IPS-20b (cell line): ENCODE data around the gene MTCL1.

Experiments
- H3K27ac ChIP-seq: one replicate; pipeline ENCODE4 v1.5.1; 2013; ENCODE audit warnings: low read length
- H3K27me3 ChIP-seq: 2 replicates; pipeline ENCODE4 v1.6.1; 2013; ENCODE audit warnings: mild to moderate bottlenecking, low read length, inconsistent platforms; ENCODE audit not compliant: insufficient read depth
- H3K36me3 ChIP-seq: 2 replicates; pipeline ENCODE4 v1.6.1; 2013; ENCODE audit warnings: low read depth, mild to moderate bottlenecking, inconsistent platforms, low read length, moderate library complexity; ENCODE audit not compliant: insufficient read depth
- H3K4me1 ChIP-seq: 2 replicates; pipeline ENCODE4 v1.6.1; 2013; ENCODE audit warnings: mild to moderate bottlenecking, control low read depth, inconsistent platforms, low read length, moderate library complexity; ENCODE audit not compliant: insufficient read depth
- H3K4me3 ChIP-seq: 2 replicates; pipeline ENCODE4 v1.5.1; 2013; ENCODE audit warnings: mild to moderate bottlenecking, low read length, inconsistent platforms
- H3K9ac ChIP-seq: 2 replicates; pipeline ENCODE4 v1.6.1; 2013; ENCODE audit warnings: low read depth, mild to moderate bottlenecking, inconsistent platforms, low read length, moderate library complexity
- H3K9me3 ChIP-seq: 2 replicates; pipeline ENCODE4 v1.6.1; 2013; ENCODE audit warnings: mild to moderate bottlenecking, low read depth, low read length, inconsistent platforms; ENCODE audit not compliant: insufficient read depth

MTCL1 gene

GRCh38 chr18:8854550-8854949 is 149.2 kb downstream of the MTCL1 start:
- Histone ChIP-seq H3K9me3 (no peaks in the 10 kb centered on the region), H3K36me3 (no peaks in the 10 kb centered on the region), H3K27me3 (no peaks in the 10 kb centered on the region), H3K27ac (no peak overlapping the region), H3K4me3 (no peak overlapping the region), H3K4me1 (peaks cover 10% of the 10 kb centered on the region; the same call in 1 of the 2 replicates), H3K9ac (no peak overlapping the region)

- Histone ChIP-seq H3K4me1 (peaks cover 10% of the 10 kb centered on the region; the same call in 1 of the 2 replicates), H3K4me3 (no peak overlapping the region), H3K9me3 (no peaks in the 10 kb centered on the region), H3K27me3 (no peaks in the 10 kb centered on the region), H3K27ac (no peak overlapping the region), H3K36me3 (no peaks in the 10 kb centered on the region), H3K9ac (no peak overlapping the region)
Observed at GRCh38 chr18:8854962-8855361, 149.6 kb downstream of the MTCL1 start.

GRCh38 chr18:8856212-8856611 is 150.9 kb downstream of the MTCL1 start:
- H3K27me3 ChIP-seq: no peaks in the 10 kb centered on the region
- H3K9ac ChIP-seq: no peak overlapping the region
- peaks cover 10% of the 10 kb centered on the region; the same call in 1 of the 2 replicates for H3K4me1 ChIP-seq
- H3K27ac ChIP-seq: no peak overlapping the region
- no peaks in the 10 kb centered on the region for H3K9me3 ChIP-seq
- no peaks in the 10 kb centered on the region for H3K36me3 ChIP-seq
- no peak overlapping the region for H3K4me3 ChIP-seq

- Histone ChIP-seq H3K9ac (no peak overlapping the region), H3K27me3 (no peaks in the 10 kb centered on the region)
Observed at GRCh38 chr18:8856769-8857393, 151.5 kb downstream of the MTCL1 start.

GRCh38 chr18:8857806-8858205 is 152.4 kb downstream of the MTCL1 start:
- Histone ChIP-seq H3K27me3 (no peaks in the 10 kb centered on the region), H3K36me3 (no peaks in the 10 kb centered on the region), H3K4me3 (no peak overlapping the region), H3K9me3 (no peaks in the 10 kb centered on the region), H3K27ac (no peak overlapping the region), H3K4me1 (peaks cover 10% of the 10 kb centered on the region; the same call in 1 of the 2 replicates), H3K9ac (no peak overlapping the region)

More at GRCh38 chr18:8856769-8857393, 151.5 kb downstream of the MTCL1 start:
- Histone ChIP-seq H3K4me3 (no peak overlapping the region), H3K27ac (no peak overlapping the region), H3K9me3 (no peaks in the 10 kb centered on the region), H3K4me1 (peaks cover 10% of the 10 kb centered on the region; the same call in 1 of the 2 replicates), H3K36me3 (no peaks in the 10 kb centered on the region)

GRCh38 chr18:8858888-8859511 is 153.6 kb downstream of the MTCL1 start:
- Histone ChIP-seq H3K9me3 (no peaks in the 10 kb centered on the region), H3K36me3 (no peaks in the 10 kb centered on the region), H3K27me3 (no peaks in the 10 kb centered on the region), H3K27ac (no peak overlapping the region), H3K4me1 (peaks cover 10% of the 10 kb centered on the region; the same call in 1 of the 2 replicates), H3K4me3 (no peak overlapping the region), H3K9ac (no peak overlapping the region)

GRCh38 chr18:8860845-8861642 is 155.7 kb downstream of the MTCL1 start:
- H3K36me3 ChIP-seq: no peaks in the 10 kb centered on the region
- H3K4me3 ChIP-seq: no peak overlapping the region
- no peak overlapping the region for H3K27ac ChIP-seq
- no peaks in the 10 kb centered on the region for H3K27me3 ChIP-seq
- H3K9ac ChIP-seq: no peak overlapping the region
- peaks cover 8% of the 10 kb centered on the region; the same call in 1 of the 2 replicates for H3K4me1 ChIP-seq
- no peaks in the 10 kb centered on the region for H3K9me3 ChIP-seq

- no peaks in the 10 kb centered on the region; the same call in 1 of the 2 replicates for H3K4me1 ChIP-seq
- no peaks in the 10 kb centered on the region for H3K27me3 ChIP-seq
- H3K4me3 ChIP-seq: no peak overlapping the region
- no peaks in the 10 kb centered on the region for H3K36me3 ChIP-seq
- no peaks in the 10 kb centered on the region for H3K9me3 ChIP-seq
- no peak overlapping the region for H3K27ac ChIP-seq
- no peak overlapping the region for H3K9ac ChIP-seq
Observed at GRCh38 chr18:8863427-8863826, 158.1 kb downstream of the MTCL1 start.

GRCh38 chr18:8865934-8866333 is 160.6 kb downstream of the MTCL1 start:
- no peak overlapping the region for H3K4me3 ChIP-seq
- H3K4me1 ChIP-seq: no peaks in the 10 kb centered on the region; the same call in 1 of the 2 replicates
- no peak overlapping the region for H3K9ac ChIP-seq
- no peaks in the 10 kb centered on the region for H3K36me3 ChIP-seq
- no peak overlapping the region for H3K27ac ChIP-seq
- no peaks in the 10 kb centered on the region for H3K27me3 ChIP-seq
- no peaks in the 10 kb centered on the region for H3K9me3 ChIP-seq

- no peaks in the 10 kb centered on the region; the same call in 1 of the 2 replicates for H3K4me1 ChIP-seq
- no peak overlapping the region for H3K27ac ChIP-seq
- H3K4me3 ChIP-seq: no peak overlapping the region
- H3K27me3 ChIP-seq: no peaks in the 10 kb centered on the region
- no peak overlapping the region for H3K9ac ChIP-seq
- H3K9me3 ChIP-seq: no peaks in the 10 kb centered on the region
- no peaks in the 10 kb centered on the region for H3K36me3 ChIP-seq
Observed at GRCh38 chr18:8866679-8867078, 161.3 kb downstream of the MTCL1 start.

- Histone ChIP-seq H3K4me3 (no peak overlapping the region), H3K9me3 (no peaks in the 10 kb centered on the region), H3K9ac (no peak overlapping the region), H3K27me3 (no peaks in the 10 kb centered on the region), H3K4me1 (no peaks in the 10 kb centered on the region; the same call in 1 of the 2 replicates), H3K36me3 (no peaks in the 10 kb centered on the region), H3K27ac (no peak overlapping the region)
Observed at GRCh38 chr18:8868276-8868675, 162.9 kb downstream of the MTCL1 start.
